Measurements from ENCODE around the gene ALG5. TPM values are rescaled to one million over a fixed set of nuclear protein-coding genes. Genes with fewer than 3 reads are reported as not detected.

The ALG5 gene
- total and polyA plus RNA-seq, 4 donors: 26.6 to 54.2 (median 44.4) TPM

DNA sequence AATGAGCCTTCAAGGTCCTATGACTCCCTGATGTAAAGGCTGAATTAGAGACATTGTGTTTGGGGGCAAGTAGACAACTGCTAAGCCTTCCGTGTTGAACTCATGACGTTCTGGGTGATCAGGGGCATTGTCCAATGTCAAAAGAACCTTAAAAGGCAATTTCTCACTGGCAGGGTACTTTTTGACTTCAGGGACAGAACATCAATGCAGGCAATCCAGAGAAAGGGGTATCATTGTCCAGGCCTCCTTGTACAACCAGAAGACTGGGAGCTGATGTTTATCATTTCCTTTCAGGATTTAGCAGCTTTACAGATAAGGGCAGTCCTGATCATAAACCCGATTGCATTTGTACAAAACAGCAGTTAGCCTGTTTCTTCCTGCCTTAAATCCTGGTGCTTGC lies 54.1 kb downstream of the ALG5 start:
- no peak overlapping the region for H3K4me3 ChIP-seq
- ATAC-seq (ENCODE audit: insufficient read depth, low FRiP score) (no peak), DNase-seq (no peak)
- peaks cover 0 to 8% (median under 1%) of the 10 kb centered on the region in 4 donors for H3K36me3 ChIP-seq (ENCODE audit: control insufficient read depth in 4 of 4, insufficient read depth in 4 of 4, low read length in 4 of 4)
- H3K27ac ChIP-seq (ENCODE audit: low read depth in 1 of 2, low read length in 1 of 2): no peak overlapping the region
- 47 to 57% methylated on average over 3 of the region's 3 CpGs for WGBS, 2 donors
- H3K9me3 ChIP-seq (ENCODE audit: control insufficient read depth in 4 of 4, insufficient read depth in 3 of 4, low read length in 3 of 4): no peaks in the 10 kb centered on the region
- TF ChIP-seq, protein P1, sequence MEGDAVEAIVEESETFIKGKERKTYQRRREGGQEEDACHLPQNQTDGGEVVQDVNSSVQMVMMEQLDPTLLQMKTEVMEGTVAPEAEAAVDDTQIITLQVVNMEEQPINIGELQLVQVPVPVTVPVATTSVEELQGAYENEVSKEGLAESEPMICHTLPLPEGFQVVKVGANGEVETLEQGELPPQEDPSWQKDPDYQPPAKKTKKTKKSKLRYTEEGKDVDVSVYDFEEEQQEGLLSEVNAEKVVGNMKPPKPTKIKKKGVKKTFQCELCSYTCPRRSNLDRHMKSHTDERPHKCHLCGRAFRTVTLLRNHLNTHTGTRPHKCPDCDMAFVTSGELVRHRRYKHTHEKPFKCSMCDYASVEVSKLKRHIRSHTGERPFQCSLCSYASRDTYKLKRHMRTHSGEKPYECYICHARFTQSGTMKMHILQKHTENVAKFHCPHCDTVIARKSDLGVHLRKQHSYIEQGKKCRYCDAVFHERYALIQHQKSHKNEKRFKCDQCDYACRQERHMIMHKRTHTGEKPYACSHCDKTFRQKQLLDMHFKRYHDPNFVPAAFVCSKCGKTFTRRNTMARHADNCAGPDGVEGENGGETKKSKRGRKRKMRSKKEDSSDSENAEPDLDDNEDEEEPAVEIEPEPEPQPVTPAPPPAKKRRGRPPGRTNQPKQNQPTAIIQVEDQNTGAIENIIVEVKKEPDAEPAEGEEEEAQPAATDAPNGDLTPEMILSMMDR (IDR thresholded peaks at IDR 0.05; ENCODE audit: control extremely low read depth, extremely low read depth): no peak
- H3K27me3 ChIP-seq (ENCODE audit: control insufficient read depth in 3 of 3, insufficient read depth in 3 of 3, low read length in 2 of 3): no peaks in the 10 kb centered on the region
- no peaks in the 10 kb centered on the region for H3K4me1 ChIP-seq (ENCODE audit: control insufficient read depth in 5 of 5, insufficient read depth in 5 of 5, low read length in 5 of 5)
- no peak overlapping the region for H3K9ac ChIP-seq (ENCODE audit: insufficient read depth in 1 of 2, low read length in 2 of 2)

DNA sequence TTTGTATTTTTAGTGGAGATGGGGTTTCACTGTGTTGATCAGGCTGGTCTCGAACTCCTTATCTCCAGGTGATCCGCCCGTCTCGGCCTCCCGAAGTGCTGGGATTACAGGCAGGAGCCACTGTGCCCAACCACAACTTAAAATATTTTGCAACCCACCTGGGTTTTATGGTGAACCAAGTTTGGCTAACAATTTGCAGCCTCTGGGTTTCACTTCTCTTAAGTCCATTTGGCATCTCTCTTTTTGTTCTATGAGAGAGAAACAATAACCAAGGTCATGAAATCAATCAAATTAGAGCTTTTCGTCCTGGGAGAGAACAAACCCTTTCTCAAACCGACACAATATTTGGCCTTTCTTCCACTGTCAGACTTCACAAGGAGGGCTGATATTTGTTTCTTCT lies 73.5 kb downstream of the ALG5 start:
- WGBS, 2 donors: 70 to 75% methylated on average over 7 of the region's 7 CpGs

DNA sequence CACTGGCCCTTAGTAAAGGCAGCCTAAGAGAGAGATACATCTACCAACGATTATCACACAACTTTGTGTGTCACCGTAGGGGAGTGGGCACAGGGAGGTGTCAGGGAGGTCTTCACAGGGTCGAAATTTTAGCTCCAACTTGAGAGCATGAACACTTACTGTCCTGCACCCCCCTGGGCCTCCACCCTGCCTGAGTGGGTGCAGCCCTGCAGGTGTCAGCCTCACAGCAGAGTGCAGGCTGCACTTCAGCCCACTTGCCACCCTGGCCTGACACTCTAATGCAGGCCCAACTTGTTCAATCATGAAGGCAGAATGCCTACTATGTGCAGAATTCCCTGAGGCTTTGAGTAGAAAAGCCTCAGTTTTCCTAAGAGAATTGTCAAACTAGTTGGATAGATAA lies 75.1 kb downstream of the ALG5 start:
- H3K4me3 ChIP-seq: no peak overlapping the region
- TF ChIP-seq, protein P1 (IDR thresholded peaks at IDR 0.05; ENCODE audit: control extremely low read depth, extremely low read depth): no peak
- H3K9ac ChIP-seq (ENCODE audit: insufficient read depth in 1 of 2, low read length in 2 of 2): no peak overlapping the region
- no peak overlapping the region for H3K27ac ChIP-seq (ENCODE audit: low read depth in 1 of 2, low read length in 1 of 2)
- DNase-seq (no peak), ATAC-seq (ENCODE audit: insufficient read depth, low FRiP score) (no peak)
- WGBS, 2 donors: 75 to 87% methylated on average over 3 of the region's 3 CpGs
- peaks cover 0 to 15% (median 0%) of the 10 kb centered on the region in 5 donors for H3K4me1 ChIP-seq (ENCODE audit: control insufficient read depth in 5 of 5, insufficient read depth in 5 of 5, low read length in 5 of 5)
- H3K9me3 ChIP-seq (ENCODE audit: control insufficient read depth in 4 of 4, insufficient read depth in 3 of 4, low read length in 3 of 4): no peaks in the 10 kb centered on the region
- no peaks in the 10 kb centered on the region for H3K27me3 ChIP-seq (ENCODE audit: control insufficient read depth in 3 of 3, insufficient read depth in 3 of 3, low read length in 2 of 3)
- no peaks in the 10 kb centered on the region for H3K36me3 ChIP-seq (ENCODE audit: control insufficient read depth in 4 of 4, insufficient read depth in 4 of 4, low read length in 4 of 4)

More for the DNA sequence above, 73.5 kb downstream of the ALG5 start:
- DNase-seq (no peak), ATAC-seq (ENCODE audit: insufficient read depth, low FRiP score) (no peak)
- no peak overlapping the region for H3K27ac ChIP-seq (ENCODE audit: low read depth in 1 of 2, low read length in 1 of 2)
- H3K9me3 ChIP-seq (ENCODE audit: control insufficient read depth in 4 of 4, insufficient read depth in 3 of 4, low read length in 3 of 4): no peaks in the 10 kb centered on the region
- no peak overlapping the region for H3K9ac ChIP-seq (ENCODE audit: insufficient read depth in 1 of 2, low read length in 2 of 2)
- H3K4me1 ChIP-seq (ENCODE audit: control insufficient read depth in 5 of 5, insufficient read depth in 5 of 5, low read length in 5 of 5): peaks cover 0 to 12% (median 0%) of the 10 kb centered on the region in 5 donors
- no peaks in the 10 kb centered on the region for H3K27me3 ChIP-seq (ENCODE audit: control insufficient read depth in 3 of 3, insufficient read depth in 3 of 3, low read length in 2 of 3)
- no peaks in the 10 kb centered on the region for H3K36me3 ChIP-seq (ENCODE audit: control insufficient read depth in 4 of 4, insufficient read depth in 4 of 4, low read length in 4 of 4)
- TF ChIP-seq, protein P1 (IDR thresholded peaks at IDR 0.05; ENCODE audit: control extremely low read depth, extremely low read depth): no peak
- H3K4me3 ChIP-seq: no peak overlapping the region

Measured in lung (tissue), 12 donors.